Activated CD8-positive, alpha-beta memory T cell treated with anti-CD3 and anti-CD28 coated beads, Interleukin-2, amount 50 U/mL, for 48 hours (primary cell): ENCODE data around the gene SLC35B1.

Experiments
- DNase-seq: peaks from one replicate; pipeline ENCODE4 v3.0.0-alpha.2; 2020

Gene SLC35B1

DNA sequence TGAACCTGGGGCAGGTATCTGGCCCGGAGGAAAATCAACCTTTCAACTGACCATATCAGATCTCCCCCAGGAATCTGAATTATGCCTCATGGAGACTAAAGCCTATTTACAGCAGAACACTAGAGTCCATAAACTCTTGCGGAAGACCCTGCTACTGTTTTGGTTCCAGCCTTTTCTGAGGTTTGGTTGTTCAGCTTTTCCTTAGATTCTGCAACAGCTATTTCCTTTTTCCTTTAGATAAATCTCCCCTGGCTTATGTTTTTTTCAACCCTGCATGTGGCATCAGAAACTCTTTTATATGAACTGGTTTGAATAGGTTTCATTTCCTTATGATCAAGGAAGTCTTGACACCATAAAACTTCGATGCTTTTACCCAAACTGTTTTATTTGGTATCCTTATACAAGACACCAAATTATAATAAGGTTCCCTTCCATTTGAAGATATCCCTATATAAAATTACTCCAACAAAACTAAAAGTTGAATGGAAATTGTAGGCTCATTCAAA, 43.0 kb downstream of the SLC35B1 start:
- no peak for DNase-seq

DNA sequence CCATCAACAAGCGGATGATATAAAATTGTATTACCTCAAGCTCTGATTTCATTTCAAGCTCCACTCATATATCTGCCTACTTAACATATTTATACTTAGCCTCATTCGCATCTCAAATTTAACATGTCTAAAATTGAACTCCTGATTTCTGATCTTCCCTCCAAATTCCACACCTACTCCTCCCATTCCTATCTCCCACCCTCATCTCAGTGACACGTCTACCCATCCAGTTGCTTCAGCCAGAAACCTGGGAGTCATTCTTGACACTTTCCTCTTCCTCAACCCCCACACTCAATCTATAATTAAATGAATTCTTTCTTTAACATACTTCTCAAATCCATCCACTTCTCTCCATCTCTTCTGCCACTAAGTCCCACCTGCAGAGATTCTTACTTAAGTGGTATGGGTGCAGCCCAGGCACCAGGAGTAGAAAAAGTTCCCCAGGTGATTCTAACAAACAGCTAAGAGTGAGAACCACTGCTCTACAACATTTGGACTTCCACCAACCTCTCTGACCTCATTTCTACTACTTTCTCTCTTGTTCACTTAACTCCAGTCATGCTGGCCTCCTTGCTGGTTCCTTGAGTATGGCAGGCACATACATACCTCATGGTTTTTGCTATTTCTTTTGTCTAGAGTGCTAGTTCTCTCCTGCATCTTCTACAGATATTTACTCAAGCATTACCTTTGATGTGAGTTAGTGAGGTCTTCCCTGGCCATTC, 47.9 kb downstream of the SLC35B1 start:
- DNase-seq = no peak

DNA sequence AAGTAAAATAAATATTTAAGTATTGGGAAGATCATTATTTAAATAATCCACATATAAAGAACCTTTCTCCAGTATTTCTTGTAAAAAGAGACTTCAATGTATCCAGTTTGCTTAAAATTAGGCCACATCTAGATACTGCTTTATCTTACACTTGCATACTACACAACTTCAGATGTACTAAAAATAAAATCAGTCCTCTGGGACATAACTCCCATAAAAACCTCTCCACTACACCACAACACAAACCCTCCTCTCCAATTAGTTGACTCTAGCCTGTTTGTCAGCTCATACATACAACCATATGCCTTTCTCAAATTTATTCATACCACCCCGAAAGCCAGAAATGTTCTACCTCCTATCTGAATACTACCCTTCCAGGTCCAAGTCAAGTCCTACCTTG, 51.5 kb downstream of the SLC35B1 start:
- no peak for DNase-seq
